HG02973 (cell line): Measurements from ENCODE around the gene RAD51B.
"Not testable (repeated sequence)": the region's sequence is repeated elsewhere in the genome, so short reads cannot be mapped to it uniquely, and the experiment has no call there.

Experiments
- ATAC-seq: cut with Tn5 transposase; IDR thresholded peaks from one replicate; pipeline ENCODE4 v1.9.1; 2021; ENCODE audit warnings: moderate library complexity; ENCODE audit not compliant: unreplicated experiment

The RAD51B gene

GRCh38 chr14:68653804-68654203 is 834.2 kb downstream of the RAD51B start:
- ATAC-seq: no peak

- no peak for ATAC-seq
Measured at GRCh38 chr14:68654471-68654941, 834.9 kb downstream of the RAD51B start.

- no peak for ATAC-seq
Measured at GRCh38 chr14:68655021-68655831, 835.6 kb downstream of the RAD51B start.

GRCh38 chr14:68655911-68656316 is 836.3 kb downstream of the RAD51B start:
- no peak for ATAC-seq

GRCh38 chr14:68656452-68656851 is 836.9 kb downstream of the RAD51B start:
- no peak for ATAC-seq

GRCh38 chr14:68657300-68658028 is 837.9 kb downstream of the RAD51B start:
- ATAC-seq: no peak

GRCh38 chr14:68658029-68658509 is 838.5 kb downstream of the RAD51B start:
- no peak for ATAC-seq

- ATAC-seq: no peak
Measured at GRCh38 chr14:68658943-68659931, 839.7 kb downstream of the RAD51B start.

- ATAC-seq: no peak
Measured at GRCh38 chr14:68660495-68660894, 840.9 kb downstream of the RAD51B start.

- ATAC-seq: no peak
Measured at GRCh38 chr14:68661226-68662225, 841.9 kb downstream of the RAD51B start.

- no peak for ATAC-seq
Measured at GRCh38 chr14:68662392-68662791, 842.8 kb downstream of the RAD51B start.

- ATAC-seq: not testable (repeated sequence)
Measured at GRCh38 chr14:68662826-68663225, 843.2 kb downstream of the RAD51B start.

GRCh38 chr14:68663385-68664076 is 844.0 kb downstream of the RAD51B start:
- ATAC-seq: no peak

- peak; percentile 36 for ATAC-seq
Measured at GRCh38 chr14:68664225-68664681, 844.7 kb downstream of the RAD51B start.

GRCh38 chr14:68665131-68665530 is 845.6 kb downstream of the RAD51B start:
- ATAC-seq: no peak

- no peak for ATAC-seq
Measured at GRCh38 chr14:68665792-68666204, 846.2 kb downstream of the RAD51B start.

- ATAC-seq: no peak
Measured at GRCh38 chr14:68666236-68666635, 846.7 kb downstream of the RAD51B start.

- no peak for ATAC-seq
Measured at GRCh38 chr14:68666899-68667298, 847.3 kb downstream of the RAD51B start.

GRCh38 chr14:68667313-68667791 is 847.8 kb downstream of the RAD51B start:
- ATAC-seq: no peak
